Activated naive CD8-positive, alpha-beta T cell treated with anti-CD3 and anti-CD28 coated beads for 36 hours (primary cell): ENCODE data around the gene RBMX2. TPM values are rescaled to one million over a fixed set of nuclear protein-coding genes. Genes with fewer than 3 reads are reported as not detected.
"Not testable (repeated sequence)": the region's sequence is repeated elsewhere in the genome, so short reads cannot be mapped to it uniquely, and the experiment has no call there.

ENCODE experiments used
- DNase-seq: peaks from one replicate; pipeline ENCODE4 v3.0.0; 2021
- H3K27ac Mint-ChIP-seq: one replicate; pipeline ENCODE4 v1.8.0; 2022; ENCODE audit warnings: mild to moderate bottlenecking, moderate library complexity, mixed read lengths
- H3K27me3 Mint-ChIP-seq: one replicate; pipeline ENCODE4 v1.8.0; 2022; ENCODE audit warnings: mild to moderate bottlenecking, mixed read lengths
- H3K36me3 Mint-ChIP-seq: one replicate; pipeline ENCODE4 v1.8.0; 2021; ENCODE audit warnings: mild to moderate bottlenecking, mixed read lengths
- H3K4me1 Mint-ChIP-seq: one replicate; pipeline ENCODE4 v1.8.0; 2021; ENCODE audit warnings: mixed read lengths
- H3K4me3 Mint-ChIP-seq: one replicate; pipeline ENCODE4 v1.8.0; 2022; ENCODE audit warnings: mild to moderate bottlenecking, moderate library complexity, mixed read lengths
- H3K9me3 Mint-ChIP-seq: one replicate; pipeline ENCODE4 v1.8.0; 2022; ENCODE audit warnings: mixed read lengths
- total RNA-seq, 2 experiments: library from RNA; stranded (reverse); gene quantifications; one replicate each; pipeline ENCODE4 v1.2.3, GENCODE V29; 2021

The RBMX2 gene, protein sequence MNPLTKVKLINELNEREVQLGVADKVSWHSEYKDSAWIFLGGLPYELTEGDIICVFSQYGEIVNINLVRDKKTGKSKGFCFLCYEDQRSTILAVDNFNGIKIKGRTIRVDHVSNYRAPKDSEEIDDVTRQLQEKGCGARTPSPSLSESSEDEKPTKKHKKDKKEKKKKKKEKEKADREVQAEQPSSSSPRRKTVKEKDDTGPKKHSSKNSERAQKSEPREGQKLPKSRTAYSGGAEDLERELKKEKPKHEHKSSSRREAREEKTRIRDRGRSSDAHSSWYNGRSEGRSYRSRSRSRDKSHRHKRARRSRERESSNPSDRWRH
- 10 to 100 TPM; 28.4 TPM for total RNA-seq

DNA sequence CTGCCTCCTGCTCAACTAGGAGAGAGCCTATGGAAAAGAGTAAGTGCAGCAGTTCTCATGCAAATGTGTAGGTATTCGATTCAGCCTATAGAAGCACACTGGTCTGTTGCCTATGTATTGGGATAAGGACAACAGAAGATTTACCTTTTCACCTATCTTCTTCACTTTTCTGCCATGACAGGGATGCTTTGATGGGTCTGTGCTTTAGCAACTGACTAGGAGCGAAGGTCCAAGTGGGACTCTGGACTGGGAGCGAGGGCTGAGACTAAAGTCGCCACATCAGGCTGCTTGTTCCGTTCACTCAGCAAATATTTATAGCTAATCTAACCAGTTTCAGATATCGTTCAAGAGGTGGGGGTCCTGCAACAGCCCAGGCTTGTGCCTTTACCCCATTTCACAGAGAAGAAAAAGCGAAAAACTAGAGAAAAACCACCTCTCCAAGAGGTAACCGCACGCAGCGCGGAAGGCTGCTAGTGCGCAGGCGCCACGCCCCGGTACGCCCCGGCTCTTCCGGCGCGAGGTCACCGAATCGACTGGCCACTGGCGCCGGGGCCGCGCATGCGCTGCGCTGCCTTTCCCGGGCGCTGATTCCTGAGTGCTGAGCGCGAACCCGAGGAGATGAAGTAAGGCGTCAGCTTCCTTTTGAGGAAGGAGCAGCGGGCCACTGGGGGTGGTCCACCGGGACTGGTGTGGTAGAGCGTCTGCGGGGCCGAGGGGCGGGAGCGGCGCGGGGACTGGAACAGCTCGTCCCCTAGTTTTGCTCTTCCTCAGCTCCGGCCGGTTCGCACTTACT lies at the start of gene RBMX2:
Gene RBMX2, plus strand, starts transcription at position 573 of the 793 bp plus-strand sequence. Its CDS starts 46 bp downstream, at position 619.
- peak; percentile 77 for DNase-seq
- Mint-ChIP-seq H3K27ac (peak within 1 kb of the TSS; percentile 90), H3K4me1 (peaks cover 9% of the 10 kb centered on the region), H3K4me3 (peak within 1 kb of the TSS; percentile 99), H3K9me3 (no peaks in the 10 kb centered on the region), H3K36me3 (peaks cover 9% of the 10 kb centered on the region), H3K27me3 (peaks cover 3% of the 10 kb centered on the region)

DNA sequence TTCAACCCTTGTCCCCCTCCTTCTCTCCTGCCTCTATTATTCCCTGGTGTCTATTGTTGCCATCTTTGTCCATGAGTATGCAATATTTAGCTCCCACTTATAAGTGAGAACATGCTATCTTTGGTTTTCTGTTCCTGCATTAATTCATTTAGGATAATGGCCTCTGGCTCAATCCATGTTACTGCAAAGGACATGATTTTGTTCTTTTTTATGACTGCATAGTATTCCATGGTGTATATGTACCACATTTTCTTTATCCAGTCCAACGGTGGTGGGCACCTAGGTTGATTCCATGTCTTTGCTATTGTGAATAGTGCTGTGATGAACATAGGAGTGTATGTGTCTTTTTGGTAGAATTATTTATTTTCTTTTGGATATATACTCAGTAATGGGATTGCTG lies 49.7 kb upstream of the RBMX2 start:
- H3K4me3 Mint-ChIP-seq, H3K27me3 Mint-ChIP-seq, DNase-seq, H3K27ac Mint-ChIP-seq, H3K4me1 Mint-ChIP-seq, H3K9me3 Mint-ChIP-seq: not testable (repeated sequence)
- peaks cover 10% of the 10 kb centered on the region for H3K36me3 Mint-ChIP-seq

DNA sequence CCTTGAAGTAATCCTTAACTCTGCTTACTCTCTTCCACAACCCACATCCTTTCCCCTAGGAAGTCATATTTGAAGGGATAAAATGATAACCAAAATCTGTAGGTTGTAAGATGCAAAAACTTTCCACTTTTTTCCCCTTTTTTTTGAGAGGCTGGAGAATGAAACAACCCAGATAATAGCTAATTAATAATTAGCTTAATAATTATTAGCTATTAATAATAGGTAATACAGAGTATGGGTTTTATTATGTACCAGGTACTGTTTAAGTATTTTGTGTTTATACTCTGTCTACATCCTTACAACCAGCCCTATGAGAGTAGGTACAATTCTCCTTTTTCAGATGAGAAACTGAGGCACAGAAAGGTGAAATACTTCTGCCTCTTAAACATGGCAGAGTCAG lies 25.7 kb upstream of the RBMX2 start:
- Mint-ChIP-seq H3K27ac (no peak overlapping the region), H3K36me3 (no peaks in the 10 kb centered on the region), H3K4me1 (no peaks in the 10 kb centered on the region), H3K27me3 (no peaks in the 10 kb centered on the region), H3K9me3 (no peaks in the 10 kb centered on the region), H3K4me3 (no peak overlapping the region)
- no peak for DNase-seq

DNA sequence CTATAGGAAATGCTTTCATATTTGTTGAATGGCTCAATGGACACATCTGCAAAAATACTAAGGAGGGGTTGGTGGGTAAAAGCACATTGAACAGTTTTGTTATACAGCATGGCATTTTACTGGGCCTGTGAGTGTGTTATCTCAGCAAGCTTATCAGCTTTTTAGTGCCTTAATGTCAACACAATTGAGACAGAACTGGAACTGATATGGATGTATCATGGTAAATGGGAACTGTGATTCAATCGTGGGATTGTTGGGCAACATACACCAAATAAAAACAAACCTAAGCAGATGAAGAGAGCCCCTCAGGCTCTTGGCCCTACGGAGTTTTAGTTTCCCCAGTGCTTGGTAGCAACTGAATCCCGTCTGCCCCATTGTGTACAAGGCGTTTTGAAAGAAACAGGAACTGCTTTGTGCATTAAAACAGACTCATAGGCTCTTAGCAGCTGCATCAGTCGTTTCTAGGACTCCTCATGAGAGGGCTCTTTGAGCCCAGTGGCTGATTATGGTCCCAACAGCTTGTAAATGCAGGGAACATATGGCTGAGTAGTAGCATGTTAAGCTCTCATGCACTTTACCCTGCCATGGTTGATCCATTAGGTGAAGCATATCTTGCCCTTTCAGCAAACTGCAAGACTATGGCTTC lies 23.6 kb upstream of the RBMX2 start:
- no peaks in the 10 kb centered on the region for H3K4me1 Mint-ChIP-seq
- H3K27me3 Mint-ChIP-seq: peaks cover 2% of the 10 kb centered on the region
- H3K4me3 Mint-ChIP-seq: no peak overlapping the region
- no peaks in the 10 kb centered on the region for H3K9me3 Mint-ChIP-seq
- DNase-seq: no peak
- H3K36me3 Mint-ChIP-seq: no peaks in the 10 kb centered on the region
- H3K27ac Mint-ChIP-seq: no peak overlapping the region

DNA sequence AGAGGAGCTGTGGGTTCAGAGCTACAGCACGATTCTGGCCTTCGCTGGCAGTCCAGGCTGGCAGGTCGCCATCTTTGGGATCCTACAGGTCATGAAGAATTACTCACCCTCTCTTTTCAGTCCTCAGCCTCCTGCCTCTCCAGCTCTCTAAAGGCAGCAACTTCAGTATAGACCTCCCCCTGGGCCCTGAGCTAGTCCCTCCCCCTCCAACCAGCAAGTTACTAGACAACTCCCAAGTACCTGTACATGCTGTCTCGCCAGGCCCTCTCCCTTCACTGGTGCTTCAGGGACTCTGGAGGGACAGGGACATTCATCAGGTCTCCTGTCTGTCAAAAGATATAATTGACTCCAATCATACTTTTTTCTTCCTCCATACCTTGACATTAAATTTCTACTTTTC lies 16.3 kb upstream of the RBMX2 start, which contains the start of gene GPR119:
Gene GPR119, minus strand, starts transcription at position 155 of the 400 bp plus-strand sequence. CDS start 227 bp downstream, outside the sequence.
- Mint-ChIP-seq H3K4me1 (no peaks in the 10 kb centered on the region), H3K27me3 (peaks cover 4% of the 10 kb centered on the region), H3K9me3 (no peaks in the 10 kb centered on the region), H3K4me3 (no peak within 1 kb of the TSS), H3K27ac (no peak within 1 kb of the TSS), H3K36me3 (no peaks in the 10 kb centered on the region)
- no peak for DNase-seq

DNA sequence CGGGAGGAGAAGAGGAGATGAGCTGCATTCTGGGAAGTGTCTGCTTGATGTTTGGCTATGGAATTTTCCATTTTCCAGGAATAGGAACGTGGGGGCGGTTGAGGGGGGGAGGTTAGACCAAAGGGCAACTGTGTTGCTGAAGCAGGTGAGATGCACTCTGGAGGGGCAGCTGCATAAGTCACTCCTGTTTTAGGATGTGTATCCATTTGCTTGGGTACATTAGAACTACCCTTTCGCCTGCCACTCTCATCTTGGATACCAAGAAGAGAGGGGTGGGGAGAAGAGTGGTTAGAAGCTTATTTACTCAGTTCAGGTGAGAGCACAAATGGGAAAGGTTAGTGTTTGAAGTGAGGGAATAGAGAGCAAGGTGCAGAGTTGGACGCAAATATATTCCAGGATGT lies 15.4 kb upstream of the RBMX2 start:
- Mint-ChIP-seq H3K4me1 (no peaks in the 10 kb centered on the region), H3K27ac (no peak overlapping the region), H3K27me3 (peaks cover 4% of the 10 kb centered on the region), H3K4me3 (no peak overlapping the region), H3K9me3 (no peaks in the 10 kb centered on the region), H3K36me3 (no peaks in the 10 kb centered on the region)
- no peak for DNase-seq

DNA sequence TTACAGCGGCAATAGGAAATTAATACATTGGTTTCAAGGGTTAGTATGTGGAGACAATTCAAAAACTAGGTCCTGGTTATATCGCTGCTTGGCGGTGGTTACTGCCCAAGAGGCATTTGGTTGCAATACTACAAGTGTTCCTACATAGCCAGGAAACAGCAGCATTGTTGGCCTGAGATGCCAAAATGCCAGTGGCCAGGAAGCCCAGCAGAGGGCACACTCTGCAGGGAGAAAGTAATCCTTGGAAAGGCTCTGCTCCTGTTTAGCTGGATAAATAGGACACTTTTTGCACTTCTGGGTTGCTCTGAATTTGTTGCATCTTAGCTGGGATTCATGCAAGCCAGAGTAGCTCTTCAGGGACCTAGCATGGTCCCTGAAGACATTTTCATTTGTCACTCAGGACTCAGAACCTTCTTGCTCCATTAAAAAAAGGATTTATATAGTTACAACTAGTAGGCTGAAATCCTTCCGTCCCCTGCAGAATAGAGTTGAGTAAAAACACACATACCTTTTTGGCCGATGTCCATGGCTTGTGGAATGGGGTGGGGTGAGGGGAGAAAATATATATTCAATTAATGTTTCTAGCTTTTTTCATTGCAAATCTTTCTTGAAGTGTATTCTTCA lies 8.2 kb upstream of the RBMX2 start:
- no peak for DNase-seq
- Mint-ChIP-seq H3K4me1 (no peaks in the 10 kb centered on the region), H3K27ac (no peak overlapping the region), H3K27me3 (peaks cover 8% of the 10 kb centered on the region), H3K4me3 (no peak overlapping the region), H3K36me3 (no peaks in the 10 kb centered on the region), H3K9me3 (no peaks in the 10 kb centered on the region)

DNA sequence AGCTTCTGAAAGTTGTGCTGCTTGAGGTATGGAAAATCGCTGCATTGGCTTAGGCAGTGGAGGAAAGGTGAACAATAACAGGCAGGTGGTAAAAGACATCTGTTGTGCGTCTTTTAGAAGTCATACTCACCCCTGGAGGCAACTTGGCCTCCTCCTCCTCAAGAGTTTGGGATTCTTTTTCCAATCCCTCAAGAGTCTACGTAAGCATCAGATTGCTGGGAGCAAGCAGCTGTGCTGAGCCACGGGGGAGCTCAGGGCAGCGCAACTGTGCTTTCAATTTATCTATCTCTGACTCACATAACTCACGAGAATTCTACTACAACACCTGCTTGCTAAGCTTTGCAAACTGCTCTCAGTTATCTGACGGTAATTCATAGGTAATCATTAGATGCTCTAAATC lies 6.4 kb upstream of the RBMX2 start:
- Mint-ChIP-seq H3K9me3 (no peaks in the 10 kb centered on the region), H3K27ac (no peak overlapping the region), H3K27me3 (peaks cover 8% of the 10 kb centered on the region)

DNA sequence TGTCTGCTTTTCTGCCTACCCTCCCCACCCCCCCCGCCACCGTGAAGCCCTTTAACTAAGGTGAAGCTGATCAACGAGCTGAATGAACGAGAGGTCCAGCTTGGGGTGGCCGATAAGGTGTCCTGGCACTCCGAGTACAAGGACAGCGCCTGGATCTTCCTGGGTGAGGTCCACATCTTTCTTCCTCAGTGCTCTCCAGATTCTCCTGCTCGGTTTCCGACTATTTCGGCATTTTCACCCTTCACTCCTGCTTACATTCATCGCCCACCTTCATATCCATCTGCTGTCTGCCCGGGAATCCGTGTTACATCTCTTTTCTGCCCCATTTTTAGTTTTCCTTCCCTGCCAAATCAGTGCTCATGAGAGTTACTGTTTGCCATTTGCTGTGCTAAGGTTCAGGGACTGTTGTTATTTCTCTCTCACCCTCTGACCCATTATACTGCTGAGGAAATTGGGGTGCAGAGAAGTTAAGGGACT lies 459 bp downstream of the RBMX2 start:
- DNase-seq: no peak
- H3K36me3 Mint-ChIP-seq: peaks cover 9% of the 10 kb centered on the region
- peak overlapping the region; percentile 99 for H3K4me3 Mint-ChIP-seq
- H3K9me3 Mint-ChIP-seq: no peaks in the 10 kb centered on the region
- peaks cover 9% of the 10 kb centered on the region for H3K4me1 Mint-ChIP-seq
- H3K27me3 Mint-ChIP-seq: peaks cover 3% of the 10 kb centered on the region
- H3K27ac Mint-ChIP-seq: peak overlapping the region; percentile 80

More for the DNA sequence above, 6.4 kb upstream of the RBMX2 start:
- DNase-seq: no peak
- no peaks in the 10 kb centered on the region for H3K36me3 Mint-ChIP-seq
- H3K4me3 Mint-ChIP-seq: no peak overlapping the region
- H3K4me1 Mint-ChIP-seq: no peaks in the 10 kb centered on the region

DNA sequence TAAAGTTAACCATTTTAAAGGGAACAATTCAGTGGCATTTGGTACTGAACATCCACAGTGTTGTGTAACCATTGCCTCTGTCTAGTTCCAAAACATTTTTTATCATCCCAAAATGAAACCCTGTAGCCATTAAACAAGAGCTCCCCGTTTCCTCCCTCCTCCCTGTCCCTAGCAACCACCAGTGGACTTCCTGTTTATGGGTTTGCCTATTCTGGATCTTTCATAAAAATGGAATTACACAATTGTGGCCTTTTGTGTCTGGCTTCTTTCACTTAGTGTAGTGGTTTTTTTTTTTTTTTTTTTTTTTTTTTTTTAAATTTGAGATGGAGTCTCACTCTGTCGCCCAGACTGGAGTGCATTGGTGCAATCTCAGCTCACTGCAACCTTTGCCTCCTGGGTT lies 11.6 kb downstream of the RBMX2 start:
- Mint-ChIP-seq H3K36me3 (peaks cover 7% of the 10 kb centered on the region), H3K27ac (no peak overlapping the region), H3K4me1 (peaks cover 2% of the 10 kb centered on the region), H3K27me3 (no peaks in the 10 kb centered on the region), H3K4me3 (no peak overlapping the region), H3K9me3 (no peaks in the 10 kb centered on the region)
- no peak for DNase-seq

DNA sequence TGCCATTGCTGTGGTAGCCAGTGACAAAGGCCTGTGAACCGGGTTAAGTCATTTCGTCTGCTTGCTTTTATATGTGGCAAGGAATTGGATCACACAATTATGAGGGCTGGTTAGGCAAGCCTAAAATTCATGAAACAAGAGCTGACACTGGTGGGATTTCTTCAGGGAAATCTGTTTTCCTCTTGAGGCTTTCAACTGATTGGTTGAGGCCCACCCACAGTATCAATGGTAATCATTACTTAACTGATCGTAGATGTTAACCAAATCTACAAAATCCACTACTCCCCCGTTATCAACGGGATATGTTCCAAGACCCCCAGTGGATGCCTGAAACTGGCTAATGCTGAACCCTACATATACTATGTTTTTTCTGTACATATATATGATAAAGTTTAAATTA lies 13.0 kb downstream of the RBMX2 start:
- Mint-ChIP-seq H3K4me1 (peaks cover 2% of the 10 kb centered on the region), H3K4me3 (no peak overlapping the region), H3K27me3 (no peaks in the 10 kb centered on the region), H3K9me3 (no peaks in the 10 kb centered on the region), H3K27ac (no peak overlapping the region), H3K36me3 (peaks cover 7% of the 10 kb centered on the region)
- no peak for DNase-seq

DNA sequence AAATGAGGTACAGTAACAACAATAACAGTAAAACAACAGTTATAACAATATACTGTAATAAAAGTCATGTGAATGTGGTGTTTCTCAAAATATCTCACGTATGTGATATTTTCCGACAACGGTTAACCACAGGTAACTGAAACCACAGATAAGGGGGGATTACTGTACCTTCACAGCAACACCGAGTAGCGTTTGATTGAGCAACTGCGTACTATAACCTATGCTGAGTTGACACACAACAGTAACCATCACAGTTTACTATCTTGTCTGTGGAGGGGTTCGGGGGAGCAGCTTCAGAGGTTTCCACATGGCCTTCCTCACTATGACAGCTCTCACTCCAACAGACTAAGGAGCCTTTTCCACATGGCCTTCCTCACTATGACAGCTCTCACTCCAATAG lies 13.4 kb downstream of the RBMX2 start:
- no peaks in the 10 kb centered on the region for H3K9me3 Mint-ChIP-seq
- H3K27ac Mint-ChIP-seq: no peak overlapping the region
- no peak overlapping the region for H3K4me3 Mint-ChIP-seq
- peaks cover 2% of the 10 kb centered on the region for H3K4me1 Mint-ChIP-seq
- no peaks in the 10 kb centered on the region for H3K27me3 Mint-ChIP-seq
- peaks cover 7% of the 10 kb centered on the region for H3K36me3 Mint-ChIP-seq
- DNase-seq: no peak

DNA sequence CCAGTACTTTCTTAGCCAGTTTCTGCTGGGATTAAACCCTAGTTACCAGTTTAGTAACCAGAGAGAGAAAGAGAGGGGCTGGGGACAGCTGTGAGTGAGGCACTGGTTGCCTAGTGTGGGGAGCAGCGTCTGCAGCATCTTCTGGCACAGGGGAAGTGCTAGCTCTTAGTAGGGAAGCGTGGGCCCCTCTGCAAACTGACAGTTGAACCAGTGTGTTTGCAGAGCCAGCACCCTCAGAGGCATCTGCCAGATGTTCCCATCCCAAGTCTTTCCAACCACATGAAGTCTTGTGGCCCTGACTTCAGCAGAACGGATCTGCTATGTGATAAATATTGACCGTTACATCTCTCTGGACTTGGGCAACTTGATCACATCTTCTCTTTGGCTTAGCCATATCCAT lies 15.0 kb downstream of the RBMX2 start:
- Mint-ChIP-seq H3K36me3 (peaks cover 7% of the 10 kb centered on the region), H3K9me3 (no peaks in the 10 kb centered on the region), H3K27ac (no peak overlapping the region), H3K4me1 (peaks cover 2% of the 10 kb centered on the region), H3K27me3 (no peaks in the 10 kb centered on the region), H3K4me3 (no peak overlapping the region)
- DNase-seq: no peak

DNA sequence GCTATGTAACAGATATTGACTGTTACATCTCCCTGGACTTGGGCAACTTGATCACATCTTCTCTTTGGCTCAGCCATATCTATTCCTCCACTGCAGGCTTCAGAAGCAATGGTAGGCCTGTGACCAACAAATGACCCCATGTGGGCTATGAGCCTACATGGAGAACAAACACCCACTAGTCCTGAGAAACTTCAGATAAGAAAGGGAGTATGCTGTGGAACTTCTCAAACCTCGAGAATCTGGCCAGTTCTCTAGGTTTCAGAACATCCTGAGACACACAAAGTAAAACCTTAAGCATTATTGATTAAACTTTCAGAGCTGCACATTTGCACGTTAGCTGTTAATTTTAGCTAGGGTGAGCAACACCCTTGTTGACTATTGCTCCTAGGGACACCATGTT lies 16.3 kb downstream of the RBMX2 start:
- DNase-seq: no peak
- H3K9me3 Mint-ChIP-seq: no peaks in the 10 kb centered on the region
- H3K4me3 Mint-ChIP-seq: no peak overlapping the region
- peaks cover 7% of the 10 kb centered on the region for H3K36me3 Mint-ChIP-seq
- no peak overlapping the region for H3K27ac Mint-ChIP-seq
- peaks cover 2% of the 10 kb centered on the region for H3K4me1 Mint-ChIP-seq
- no peaks in the 10 kb centered on the region for H3K27me3 Mint-ChIP-seq

DNA sequence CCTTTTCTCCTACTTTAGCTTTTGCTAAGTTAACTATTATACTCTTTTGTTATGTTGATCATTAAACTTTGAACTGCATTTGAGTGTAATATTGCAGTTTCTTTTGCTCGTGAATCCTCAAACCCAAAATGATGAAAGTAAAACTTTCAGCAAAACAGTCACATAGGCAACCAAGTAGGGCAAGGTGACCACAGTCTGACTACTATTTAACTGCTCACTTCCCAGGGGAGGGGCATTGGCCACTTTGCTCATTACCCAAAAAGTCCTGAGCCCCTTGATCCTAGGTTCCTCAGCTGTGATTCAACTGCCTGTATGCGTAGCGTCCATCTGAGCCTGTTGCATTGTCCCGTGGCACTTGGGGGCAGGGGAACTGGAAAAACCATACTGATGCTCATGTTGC lies 17.0 kb downstream of the RBMX2 start:
- Mint-ChIP-seq H3K36me3 (peaks cover 7% of the 10 kb centered on the region), H3K4me1 (peaks cover 2% of the 10 kb centered on the region), H3K27me3 (no peaks in the 10 kb centered on the region), H3K27ac (no peak overlapping the region), H3K9me3 (no peaks in the 10 kb centered on the region), H3K4me3 (no peak overlapping the region)
- no peak for DNase-seq
